Endodermal cell (in vitro differentiated cells): Measurements from ENCODE around the gene G6PC1. TPM values are rescaled to one million over a fixed set of nuclear protein-coding genes. Genes with fewer than 3 reads are reported as not detected.
"Not testable (repeated sequence)": the region's sequence is repeated elsewhere in the genome, so short reads cannot be mapped to it uniquely, and the experiment has no call there.

Experiments
- DNase-seq: peaks from one replicate; pipeline ENCODE4 v3.0.0-alpha.2; 2017
- H3K27ac ChIP-seq: 2 replicates; pipeline ENCODE4 v1.5.1; 2013; ENCODE audit warnings: mild to moderate bottlenecking, low read depth, low read length, moderate library complexity
- H3K27me3 ChIP-seq: 2 replicates; pipeline ENCODE4 v1.6.1; 2013; ENCODE audit warnings: mild to moderate bottlenecking, low read length, moderate library complexity; ENCODE audit not compliant: insufficient read depth, control insufficient read depth, poor library complexity, severe bottlenecking
- H3K36me3 ChIP-seq: 2 replicates; pipeline ENCODE4 v1.7.0; 2013; ENCODE audit warnings: mild to moderate bottlenecking, low read length, moderate library complexity; ENCODE audit not compliant: control insufficient read depth, insufficient read depth
- H3K4me1 ChIP-seq: one replicate; pipeline ENCODE4 v1.7.0; 2013; ENCODE audit warnings: low read length; ENCODE audit not compliant: control insufficient read depth, insufficient read depth
- H3K4me3 ChIP-seq: 2 replicates; pipeline ENCODE4 v1.5.1; 2013; ENCODE audit warnings: mild to moderate bottlenecking, low read length, moderate library complexity
- H3K9ac ChIP-seq: 2 replicates; pipeline ENCODE4 v1.6.1; 2013; ENCODE audit warnings: mild to moderate bottlenecking, low read length, moderate library complexity; ENCODE audit not compliant: poor library complexity, severe bottlenecking; ENCODE audit errors: extremely low read depth
- H3K9me3 ChIP-seq: 2 replicates; pipeline ENCODE4 v1.6.1; 2013; ENCODE audit warnings: mild to moderate bottlenecking, low read length, moderate library complexity; ENCODE audit not compliant: control insufficient read depth
- H3K27ac Mint-ChIP-seq: 2 replicates; pipeline ENCODE4 v1.8.0; 2020; ENCODE audit warnings: mixed read lengths
- H3K27me3 Mint-ChIP-seq: 2 replicates; pipeline ENCODE4 v1.8.0; 2021; ENCODE audit warnings: mild to moderate bottlenecking, mixed read lengths; ENCODE audit not compliant: insufficient read depth
- H3K36me3 Mint-ChIP-seq: 2 replicates; pipeline ENCODE4 v1.8.0; 2020; ENCODE audit warnings: low read depth, mixed read lengths
- H3K4me1 Mint-ChIP-seq: 2 replicates; pipeline ENCODE4 v1.8.0; 2020; ENCODE audit warnings: mixed read lengths
- H3K4me3 Mint-ChIP-seq: 2 replicates; pipeline ENCODE4 v1.8.0; 2020; ENCODE audit warnings: mild to moderate bottlenecking, moderate library complexity, mixed read lengths
- H3K9me3 Mint-ChIP-seq: 2 replicates; pipeline ENCODE4 v1.8.0; 2020; ENCODE audit warnings: mild to moderate bottlenecking, mixed read lengths
- CTCF ChIP-seq: fragments of 200-600 bp; sonication (generic); conservative IDR thresholded peaks from 2 replicates; pipeline ENCODE4 v1.5.0; 2021; ENCODE audit warnings: antibody characterized with exemption, mild to moderate bottlenecking
- WGBS, 2 experiments: methylation state at CpG; one replicate each; pipeline versions ENCODE4 v1.1.5 to v1.1.7; 2013; ENCODE audit warnings: missing lambda C conversion rate in 2 of 2, mixed read lengths in 1 of 2; ENCODE audit not compliant: insufficient coverage in 1 of 2, insufficient read length in 1 of 2; 5-methylcytosine and 5-hydroxymethylcytosine counted together
- total RNA-seq, 2 donors: library from RNA; stranded (reverse); fragmentation: NEBNext Ultra II Directional in 1 of 2; extraction: Animal tissue kit (Norgen Biotek cat#: 25700) in 1 of 2; gene quantifications; 2 replicates in 1 of 2; 3 replicates in 1 of 2; pipeline ENCODE4 v1.2.1, GENCODE V29; 2021

The G6PC1 gene
- total RNA-seq, 2 donors from 2014 or later = not detected

GRCh38 chr17:42871647-42872046 lies 29.0 kb upstream of the G6PC1 start:
- DNase-seq = no peak
- TF ChIP-seq CTCF = no peak

GRCh38 chr17:42872251-42872965 lies 28.2 kb upstream of the G6PC1 start:
- H3K36me3 ChIP-seq = no peaks in the 10 kb centered on the region
- Mint-ChIP-seq H3K9me3 (peaks cover 27% of the 10 kb centered on the region), H3K27me3 (peaks cover 20% of the 10 kb centered on the region), H3K27ac (no peak overlapping the region), H3K4me1 (peaks cover 2% of the 10 kb centered on the region), H3K36me3 (no peaks in the 10 kb centered on the region), H3K4me3 (no peak overlapping the region)
- DNase-seq = no peak
- H3K4me1 ChIP-seq = no peaks in the 10 kb centered on the region
- 86 to 94% methylated on average over 6 to 10 of the region's 13 CpGs for WGBS, 2 experiments
- TF ChIP-seq CTCF = no peak
- no peak overlapping the region for H3K4me3 ChIP-seq
- no peak overlapping the region for H3K9ac ChIP-seq
- H3K27me3 ChIP-seq = no peaks in the 10 kb centered on the region
- H3K9me3 ChIP-seq = peaks cover 14% of the 10 kb centered on the region
- no peak overlapping the region for H3K27ac ChIP-seq

More at GRCh38 chr17:42871647-42872046, 29.0 kb upstream of the G6PC1 start:
- Histone ChIP-seq H3K4me1 (no peaks in the 10 kb centered on the region), H3K36me3 (no peaks in the 10 kb centered on the region), H3K9ac (no peak overlapping the region), H3K9me3 (peaks cover 14% of the 10 kb centered on the region), H3K4me3 (no peak overlapping the region), H3K27ac (no peak overlapping the region), H3K27me3 (no peaks in the 10 kb centered on the region)
- Mint-ChIP-seq H3K4me1 (peaks cover 4% of the 10 kb centered on the region), H3K27me3 (peaks cover 13% of the 10 kb centered on the region), H3K36me3 (no peaks in the 10 kb centered on the region), H3K4me3 (no peak overlapping the region), H3K9me3 (peaks cover 27% of the 10 kb centered on the region), H3K27ac (no peak overlapping the region)
- 89 to 93% methylated on average over 3 to 4 of the region's 4 CpGs for WGBS, 2 experiments

DNA sequence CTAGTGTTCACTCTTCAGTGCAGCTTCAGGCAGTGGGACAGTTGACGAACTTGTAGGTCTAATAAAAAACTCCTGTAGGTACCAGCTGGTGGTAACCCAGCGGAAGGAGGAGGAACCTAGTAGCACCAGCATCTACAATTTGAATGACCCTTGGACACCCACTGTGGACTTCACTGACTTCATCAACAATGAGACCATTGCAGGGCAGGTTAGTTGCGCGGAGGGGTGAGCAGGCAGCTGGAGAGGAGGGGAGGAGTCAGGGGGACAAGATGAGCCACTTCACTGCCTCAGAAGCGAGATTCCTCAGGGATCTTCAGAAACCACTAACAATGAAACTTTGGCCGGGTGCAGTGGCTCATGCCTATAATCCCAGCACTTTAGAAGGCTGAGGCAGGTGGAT lies 27.3 kb upstream of the G6PC1 start:
- DNase-seq = no peak
- no peak overlapping the region for H3K4me3 Mint-ChIP-seq
- Histone ChIP-seq H3K36me3 (no peaks in the 10 kb centered on the region), H3K27me3 (peaks cover under 1% of the 10 kb centered on the region), H3K9ac (no peak overlapping the region), H3K27ac (no peak overlapping the region), H3K4me1 (no peaks in the 10 kb centered on the region), H3K9me3 (peaks cover 14% of the 10 kb centered on the region), H3K4me3 (no peak overlapping the region)
- WGBS, 2 experiments = 85 to 87% methylated on average over 5 to 6 of the region's 6 CpGs
- H3K27me3 Mint-ChIP-seq = peaks cover 29% of the 10 kb centered on the region
- H3K27ac Mint-ChIP-seq = no peak overlapping the region
- TF ChIP-seq CTCF = no peak
- no peaks in the 10 kb centered on the region for H3K36me3 Mint-ChIP-seq
- peaks cover 27% of the 10 kb centered on the region for H3K9me3 Mint-ChIP-seq
- H3K4me1 Mint-ChIP-seq = peaks cover 4% of the 10 kb centered on the region

GRCh38 chr17:42873932-42874695 lies 26.5 kb upstream of the G6PC1 start:
- not testable (repeated sequence) for H3K27ac Mint-ChIP-seq, H3K4me1 Mint-ChIP-seq, H3K4me1 ChIP-seq, DNase-seq, H3K36me3 ChIP-seq, H3K27ac ChIP-seq, H3K4me3 Mint-ChIP-seq, H3K9ac ChIP-seq, H3K36me3 Mint-ChIP-seq, H3K4me3 ChIP-seq, H3K27me3 ChIP-seq
- Mint-ChIP-seq H3K27me3 (peaks cover 37% of the 10 kb centered on the region), H3K9me3 (peaks cover 27% of the 10 kb centered on the region)
- 78 to 89% methylated on average over 2 to 6 of the region's 12 CpGs for WGBS, 2 experiments
- H3K9me3 ChIP-seq = peaks cover 14% of the 10 kb centered on the region
